Stimulated activated CD4-positive, alpha-beta T cell treated with anti-CD3 and anti-CD28 coated beads, Interleukin-4, amount 100 ng/mL, for 48 hours (primary cell): ENCODE data around the gene C9orf72.

Experiments
- DNase-seq, 2 donors: peaks; one replicate each; pipeline ENCODE4 v3.0.0-alpha.2; 2020; ENCODE audit warnings: low read depth in 2 of 2

C9orf72 gene

DNA sequence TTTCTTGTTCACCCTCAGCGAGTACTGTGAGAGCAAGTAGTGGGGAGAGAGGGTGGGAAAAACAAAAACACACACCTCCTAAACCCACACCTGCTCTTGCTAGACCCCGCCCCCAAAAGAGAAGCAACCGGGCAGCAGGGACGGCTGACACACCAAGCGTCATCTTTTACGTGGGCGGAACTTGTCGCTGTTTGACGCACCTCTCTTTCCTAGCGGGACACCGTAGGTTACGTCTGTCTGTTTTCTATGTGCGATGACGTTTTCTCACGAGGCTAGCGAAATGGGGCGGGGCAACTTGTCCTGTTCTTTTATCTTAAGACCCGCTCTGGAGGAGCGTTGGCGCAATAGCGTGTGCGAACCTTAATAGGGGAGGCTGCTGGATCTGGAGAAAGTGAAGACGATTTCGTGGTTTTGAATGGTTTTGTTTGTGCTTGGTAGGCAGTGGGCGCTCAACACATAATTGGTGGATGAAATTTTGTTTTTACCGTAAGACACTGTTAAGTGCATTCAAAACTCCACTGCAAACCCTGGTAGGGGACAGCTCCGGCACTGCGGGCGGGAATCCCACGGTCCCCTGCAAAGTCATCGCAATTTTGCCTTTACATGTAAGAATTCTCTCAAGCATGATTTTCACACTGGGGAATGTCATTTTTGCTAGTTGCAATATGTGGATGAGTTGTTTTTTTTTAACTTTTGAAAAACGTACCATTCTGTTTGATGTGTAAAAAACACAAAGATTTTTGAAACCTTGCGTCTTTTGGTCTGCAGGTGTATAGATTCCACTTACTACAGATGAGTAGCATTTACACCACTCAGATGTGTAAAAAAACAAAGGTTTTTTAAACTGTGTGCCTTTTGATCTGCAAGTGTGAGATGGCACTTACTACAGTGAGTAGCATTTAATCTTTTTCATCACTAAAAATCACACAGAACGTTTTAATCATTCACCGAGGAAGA, 631 bp upstream of the C9orf72 start:
- peak; percentile 86 to 93 for DNase-seq

DNA sequence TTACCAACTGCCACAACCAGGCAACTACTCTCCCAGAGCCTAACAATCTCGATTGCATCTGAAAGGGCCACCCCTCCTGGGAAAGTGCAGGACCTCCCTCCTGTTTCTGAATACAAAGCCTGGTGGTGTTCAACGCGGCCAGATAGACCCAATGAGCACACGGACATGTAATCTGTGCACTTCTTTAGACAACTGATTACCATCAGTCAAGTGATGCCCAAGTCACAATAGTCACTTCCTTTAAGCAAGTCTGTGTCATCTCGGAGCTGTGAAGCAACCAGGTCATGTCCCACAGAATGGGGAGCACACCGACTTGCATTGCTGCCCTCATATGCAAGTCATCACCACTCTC, 739 bp downstream of the C9orf72 start:
- DNase-seq, result no peak

DNA sequence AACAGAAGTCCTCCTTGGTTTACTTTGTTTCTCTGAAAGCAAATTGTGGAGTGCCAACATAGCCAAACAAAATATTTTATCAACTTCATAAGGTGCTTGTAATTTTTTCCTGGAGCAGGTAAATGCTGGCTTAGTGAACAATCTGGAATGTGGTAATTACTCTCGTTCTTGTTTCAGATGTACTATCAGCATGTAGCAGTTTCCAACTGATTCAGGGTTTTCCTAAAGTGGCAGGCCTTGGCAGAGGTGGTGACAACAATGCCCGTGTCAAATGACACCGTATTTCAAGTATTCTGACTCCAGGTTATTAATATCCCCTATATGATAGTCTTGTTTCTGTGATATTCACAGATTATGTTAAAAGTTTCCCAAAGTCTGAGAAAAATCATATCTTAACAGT, 1.2 kb downstream of the C9orf72 start:
- no peak for DNase-seq

DNA sequence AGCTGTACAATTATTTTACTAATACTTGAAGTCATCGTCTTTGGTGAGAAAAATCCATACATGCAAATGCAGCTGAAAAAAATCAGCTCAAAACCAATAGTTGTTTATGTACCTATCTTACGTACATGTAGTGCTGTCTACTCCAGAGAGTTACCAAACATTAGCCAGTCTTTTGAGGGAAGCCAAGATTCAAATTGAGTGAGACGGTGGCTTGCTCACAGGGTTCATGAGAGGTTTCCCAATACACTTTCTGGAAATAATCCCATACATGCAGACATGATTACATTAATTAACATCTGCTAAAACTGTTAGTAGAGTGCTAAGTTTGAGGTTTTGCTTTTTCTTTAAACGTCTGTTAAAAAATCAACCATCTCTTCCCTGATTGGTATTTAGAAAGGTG, 2.3 kb downstream of the C9orf72 start:
- no peak for DNase-seq

DNA sequence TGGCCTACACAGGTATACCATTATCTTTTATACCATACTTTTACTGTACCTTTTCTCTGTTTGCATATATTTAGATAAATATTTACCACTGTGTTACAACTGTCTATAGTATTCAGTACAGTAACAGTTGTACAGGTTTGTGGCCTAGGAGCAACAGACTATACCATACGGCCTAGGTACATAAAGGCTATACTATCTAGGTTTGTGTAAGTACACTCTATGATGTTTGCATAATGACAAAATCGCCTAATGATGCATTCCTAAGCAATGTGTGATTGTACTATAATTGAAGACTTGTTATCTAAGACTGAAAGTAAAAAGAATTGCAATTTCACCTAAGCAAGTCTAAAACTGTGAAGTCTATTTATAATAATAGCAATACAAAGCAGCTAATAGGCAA, 3.9 kb downstream of the C9orf72 start:
- no peak for DNase-seq

DNA sequence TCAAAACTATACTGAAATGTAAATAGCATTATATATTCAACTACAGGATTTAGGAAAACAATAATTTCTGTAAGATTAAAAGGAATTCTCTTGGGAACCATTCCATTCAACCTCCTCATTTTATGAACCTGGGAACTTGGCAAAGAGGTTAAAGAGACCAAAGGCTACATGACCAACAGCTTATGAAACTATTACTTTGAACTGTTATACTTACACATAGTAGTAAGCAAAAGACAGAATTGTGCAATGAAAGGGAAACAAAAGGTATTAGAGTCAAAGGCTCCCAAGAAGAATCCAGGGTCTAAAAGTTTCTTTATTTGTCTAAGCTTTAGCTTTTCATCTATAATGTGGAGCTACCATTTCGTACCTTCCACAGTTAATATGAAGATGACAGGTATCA, 7.2 kb downstream of the C9orf72 start:
- DNase-seq, result no peak

DNA sequence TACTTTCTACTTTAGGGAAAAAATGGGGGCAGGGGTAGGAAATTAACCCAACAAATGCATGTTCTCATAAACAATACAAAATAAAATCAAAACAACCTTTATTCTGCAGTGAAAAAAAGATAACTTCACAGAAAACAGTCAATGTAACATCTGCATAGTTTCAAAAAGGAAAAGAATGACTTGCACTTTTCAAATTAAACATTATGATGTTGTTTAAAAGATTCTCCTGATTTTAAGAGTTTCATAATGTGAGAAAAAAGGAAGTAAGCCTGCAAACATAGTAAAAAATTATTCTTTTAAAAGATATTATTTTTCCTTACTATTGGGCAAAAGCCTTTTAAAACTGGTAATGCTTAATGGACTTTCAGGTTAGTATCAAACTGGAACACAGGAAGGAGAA, 7.6 kb downstream of the C9orf72 start:
- DNase-seq, result no peak

DNA sequence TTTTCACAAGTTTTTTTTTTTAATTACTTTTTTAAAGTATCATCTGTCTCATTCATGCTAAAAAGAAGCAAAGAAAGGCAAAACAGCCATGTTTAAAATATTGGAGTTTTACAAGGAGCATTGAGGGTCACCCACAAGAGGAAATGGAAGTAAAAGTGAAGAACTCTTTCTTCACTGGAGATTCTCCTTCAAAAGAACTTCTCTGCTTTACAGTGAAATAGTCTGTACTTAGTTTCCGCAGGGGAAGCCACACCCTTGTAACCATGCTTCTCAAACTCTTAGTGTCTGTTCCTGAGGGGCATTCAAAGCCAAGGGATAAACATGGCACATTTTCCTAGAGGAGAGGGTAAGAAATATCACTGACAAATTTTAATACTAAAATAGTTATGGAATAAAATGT, 8.6 kb downstream of the C9orf72 start:
- no peak for DNase-seq

DNA sequence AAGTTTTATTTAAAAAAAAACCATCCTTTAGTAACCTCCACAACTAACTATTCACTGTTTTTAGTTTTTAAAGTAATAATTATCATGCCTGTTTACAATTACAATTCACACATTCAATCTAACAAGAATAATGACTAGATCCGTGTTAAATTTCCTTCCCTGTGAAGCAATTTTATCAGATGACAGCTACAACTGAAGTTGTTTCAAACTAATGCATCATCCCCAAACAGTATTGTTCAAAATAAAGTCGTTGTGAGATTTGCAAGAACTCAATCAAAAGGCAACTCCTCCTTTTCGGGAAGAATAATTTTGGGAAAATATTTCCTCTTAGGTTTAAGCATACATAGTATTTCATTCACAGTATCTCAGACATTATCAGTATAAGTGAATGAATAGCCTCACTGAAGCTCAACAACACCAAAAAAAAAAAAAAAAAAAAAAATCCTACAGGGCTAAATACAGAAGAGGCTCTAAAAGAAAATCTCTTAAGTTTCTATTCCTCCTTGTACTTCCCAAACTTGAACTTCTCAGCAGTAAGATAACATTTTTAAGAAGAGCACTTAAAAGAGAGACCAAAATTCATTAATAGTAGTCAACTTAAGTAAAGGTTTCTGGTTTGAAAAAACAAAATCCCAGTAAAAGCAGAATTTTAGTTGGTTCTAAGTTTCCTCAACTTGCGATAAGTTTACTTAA, 9.4 kb downstream of the C9orf72 start:
- no peak for DNase-seq

DNA sequence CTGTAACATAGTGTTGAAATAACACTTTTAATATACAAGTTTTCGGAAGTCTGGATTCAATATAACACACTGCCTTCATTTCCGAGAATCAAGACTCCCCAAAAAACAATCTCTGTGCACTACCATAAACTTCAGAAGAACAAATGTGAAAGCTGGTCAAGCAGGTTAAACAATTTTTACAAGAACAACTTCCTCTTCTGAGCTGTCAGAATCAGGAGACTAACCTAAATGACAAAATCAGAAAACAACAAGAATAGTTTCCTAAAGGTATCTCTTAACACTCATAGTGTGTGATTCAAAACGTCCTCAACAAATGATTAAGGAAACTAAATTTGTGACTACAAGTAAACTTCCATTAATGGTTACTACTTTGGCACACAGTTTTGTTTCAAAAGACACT, 11.6 kb downstream of the C9orf72 start:
- DNase-seq, result no peak

DNA sequence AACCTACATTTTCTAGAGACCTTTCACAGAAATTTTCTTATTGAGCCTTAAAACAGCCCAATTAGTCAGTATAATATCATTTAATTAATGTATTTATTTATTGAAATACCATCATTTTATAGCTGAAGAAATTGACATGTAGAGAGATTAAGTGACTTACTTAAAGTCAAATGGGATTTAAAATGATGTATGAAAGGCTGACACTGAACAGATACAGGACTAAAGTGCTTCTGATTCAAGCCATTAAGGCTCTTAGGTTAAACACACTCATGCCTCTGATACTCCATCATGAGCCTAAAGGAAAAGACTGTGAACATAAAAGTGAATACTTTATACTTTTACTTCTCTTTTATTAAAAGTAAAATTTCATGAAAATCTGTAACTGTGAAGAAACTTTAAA, 12.8 kb downstream of the C9orf72 start:
- DNase-seq, result no peak

DNA sequence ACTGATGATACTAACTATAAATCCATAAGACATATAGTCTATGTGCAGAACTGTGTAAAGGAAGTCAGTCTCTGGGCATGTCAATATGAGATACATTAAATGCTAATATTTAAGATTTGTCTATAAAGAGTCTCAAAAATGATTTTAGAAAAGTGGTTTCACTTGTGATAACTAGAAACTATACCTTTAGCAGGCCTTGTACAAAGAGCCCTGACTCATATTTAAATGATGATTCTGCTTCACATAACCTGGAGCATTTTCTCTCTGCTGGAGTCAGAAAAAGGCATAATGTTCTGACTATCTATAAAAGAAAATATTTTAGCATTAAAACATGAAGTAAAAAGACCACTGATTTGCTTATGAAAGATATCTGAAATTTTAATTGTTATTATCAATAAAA, 15.0 kb downstream of the C9orf72 start:
- DNase-seq, result no peak

DNA sequence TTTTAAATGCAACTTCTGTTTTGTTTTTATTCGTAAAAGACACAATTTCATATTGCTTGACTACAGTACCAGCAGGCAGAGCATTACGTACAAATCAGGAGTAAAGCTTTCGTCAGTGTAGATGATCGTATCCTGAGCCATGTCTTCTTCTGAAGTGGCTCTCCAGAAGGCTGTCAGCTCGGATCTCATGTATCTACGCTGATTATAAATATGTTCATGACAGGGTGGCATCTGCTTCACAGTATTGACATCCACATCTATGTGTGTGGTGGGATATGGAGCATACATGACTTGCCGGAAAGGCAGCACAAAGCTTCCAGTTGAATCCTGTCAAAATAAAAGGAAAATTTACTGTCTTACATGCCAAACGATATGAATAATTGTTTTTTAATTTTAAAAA, 16.8 kb downstream of the C9orf72 start:
- DNase-seq, result no peak

DNA sequence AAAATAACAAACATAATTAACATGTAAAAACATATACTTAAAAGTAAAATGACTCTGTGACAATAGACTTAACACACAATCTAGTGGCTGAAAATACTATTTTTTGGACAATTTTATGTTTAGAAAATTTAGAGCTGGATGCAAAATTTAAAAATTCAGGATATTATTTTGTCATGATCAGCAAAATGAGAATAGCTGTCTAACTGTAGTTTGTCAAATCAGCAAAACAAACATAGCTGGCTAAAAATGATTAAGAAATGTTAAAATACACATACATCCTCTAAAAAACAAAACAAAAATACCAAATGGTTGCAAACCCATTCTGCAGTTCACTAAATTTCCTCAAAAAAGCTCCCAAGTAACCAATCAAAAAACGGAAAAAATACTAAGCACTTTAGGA, 18.6 kb downstream of the C9orf72 start:
- no peak for DNase-seq

DNA sequence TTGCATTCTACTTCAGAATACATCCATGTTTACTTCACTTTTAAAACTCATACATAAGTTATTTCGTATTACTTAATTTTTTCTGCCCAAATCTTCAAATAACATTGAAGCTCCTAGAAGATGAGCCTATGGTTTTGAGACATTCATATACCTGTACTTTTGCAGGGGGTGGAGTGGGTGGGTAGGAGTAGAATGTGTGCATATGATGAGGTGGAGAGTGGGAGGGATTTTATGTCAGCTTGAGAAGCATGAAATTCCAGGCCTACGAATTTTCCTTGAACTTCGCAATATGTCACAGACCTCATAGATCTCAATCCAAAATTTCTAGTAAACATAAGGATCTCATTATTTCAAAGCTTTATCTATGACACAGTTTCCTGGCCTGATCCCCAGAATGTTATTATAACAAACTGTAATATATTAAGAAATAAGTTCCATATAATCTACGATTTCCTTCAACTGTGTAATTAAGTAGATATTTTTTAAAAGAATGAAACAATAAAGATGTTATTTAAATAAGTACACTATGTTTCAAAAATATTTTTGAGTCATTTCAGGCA, 24.0 kb downstream of the C9orf72 start:
- no peak for DNase-seq

DNA sequence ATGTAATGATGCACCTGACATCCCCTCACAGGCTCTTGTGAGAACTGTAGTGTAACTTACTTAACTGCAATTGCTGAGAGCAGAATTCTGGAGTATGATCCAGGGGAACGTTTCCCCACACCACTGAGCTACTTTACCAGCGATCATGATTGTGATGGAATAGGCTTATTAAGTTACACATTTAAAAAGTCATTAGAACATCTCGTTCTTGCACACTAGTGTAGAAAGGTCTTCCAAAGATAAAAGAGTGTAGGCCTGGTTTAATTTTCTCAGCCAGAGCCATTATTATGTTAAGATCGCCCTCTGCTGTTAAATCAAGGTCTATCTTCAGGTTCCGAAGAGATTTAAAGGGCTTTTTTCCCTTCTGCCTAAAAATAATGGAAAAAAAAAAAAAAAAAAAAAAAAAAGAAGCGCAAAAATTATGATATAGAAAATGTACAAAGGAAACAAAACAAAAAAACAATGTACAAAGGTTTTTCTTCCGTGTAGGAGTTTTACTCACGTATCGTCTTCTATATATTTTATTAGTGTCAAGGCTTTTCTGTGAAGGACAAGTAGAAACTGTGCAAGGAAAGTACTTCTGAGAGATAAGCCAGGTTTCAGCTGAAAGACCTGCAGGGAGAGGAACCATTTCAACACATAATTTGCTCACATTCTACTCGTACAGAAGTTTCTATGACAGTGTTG, 25.1 kb downstream of the C9orf72 start:
- DNase-seq, result no peak

DNA sequence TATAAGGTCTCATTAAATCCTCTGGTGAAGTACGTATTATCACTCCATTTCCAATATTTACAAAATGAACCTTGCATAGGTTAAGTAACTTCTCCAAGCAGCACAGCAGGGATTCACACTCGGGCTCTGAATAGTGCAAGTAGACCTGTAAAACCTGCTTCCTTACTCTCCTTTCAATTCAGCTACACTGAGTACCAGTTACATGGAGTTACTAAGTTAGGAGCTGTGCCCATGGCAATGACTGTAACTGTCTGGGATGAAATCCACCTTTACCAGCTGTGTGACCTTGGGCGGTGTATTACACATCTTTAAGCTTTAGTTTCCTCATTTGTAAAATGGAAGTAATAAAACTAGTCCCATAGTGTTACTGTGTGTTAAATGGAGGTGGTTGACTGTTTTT, 27.8 kb downstream of the C9orf72 start:
- DNase-seq, result no peak

DNA sequence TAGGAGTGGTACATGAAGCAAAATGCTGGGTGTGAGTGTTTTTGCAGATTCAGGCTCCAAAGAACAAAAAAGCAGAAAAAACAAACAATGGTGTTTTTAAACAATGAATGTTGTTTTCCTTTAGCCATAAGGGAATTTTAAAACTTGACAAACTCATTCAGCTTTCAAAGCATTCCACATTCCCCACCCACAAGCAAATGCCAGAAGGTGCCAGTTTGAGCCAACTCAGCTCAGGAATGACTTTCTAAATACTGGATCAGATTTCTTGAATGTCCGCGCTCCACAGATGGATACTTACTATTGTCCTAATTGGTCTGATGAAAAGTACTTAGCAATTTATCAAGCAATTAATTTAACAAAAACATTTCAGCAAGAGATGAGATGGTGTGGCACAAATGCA, 30.8 kb downstream of the C9orf72 start:
- no peak for DNase-seq

DNA sequence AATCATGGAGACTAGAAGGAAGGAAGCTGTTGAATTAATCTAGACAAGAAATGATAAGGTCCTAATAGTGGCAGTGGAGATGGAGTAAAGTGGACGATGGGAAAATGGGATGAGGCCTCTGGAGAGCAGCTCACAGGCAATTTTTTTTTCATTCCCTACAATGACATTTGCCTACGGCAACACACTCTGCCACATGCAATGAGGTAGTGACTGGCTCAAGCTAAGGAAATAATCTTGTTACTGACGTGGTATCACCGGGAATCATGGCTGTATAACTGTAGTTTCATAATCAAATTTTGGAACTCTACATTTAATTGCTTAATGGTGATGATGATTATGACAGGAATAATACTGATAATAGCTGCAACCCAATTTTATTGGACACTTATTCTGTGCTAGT, 31.5 kb downstream of the C9orf72 start:
- no peak for DNase-seq

DNA sequence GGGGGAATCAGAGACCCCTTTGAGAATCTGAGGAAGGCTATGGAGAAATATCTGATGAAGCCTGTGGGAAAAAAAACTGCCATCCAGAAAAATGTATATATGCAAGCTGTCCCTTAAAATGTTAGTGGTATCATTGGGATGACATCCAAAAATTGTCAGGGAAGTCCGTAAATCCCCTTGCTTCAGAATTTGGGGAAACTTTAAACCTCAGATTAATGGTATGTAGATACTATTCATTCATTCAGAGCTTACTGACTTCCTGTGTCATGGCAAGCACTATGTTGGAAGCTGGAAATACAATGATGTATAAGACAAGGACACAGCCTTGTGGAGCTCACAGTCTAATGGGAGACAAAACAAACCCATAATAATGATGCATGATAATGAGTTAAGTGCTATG, 32.8 kb downstream of the C9orf72 start:
- no peak for DNase-seq

DNA sequence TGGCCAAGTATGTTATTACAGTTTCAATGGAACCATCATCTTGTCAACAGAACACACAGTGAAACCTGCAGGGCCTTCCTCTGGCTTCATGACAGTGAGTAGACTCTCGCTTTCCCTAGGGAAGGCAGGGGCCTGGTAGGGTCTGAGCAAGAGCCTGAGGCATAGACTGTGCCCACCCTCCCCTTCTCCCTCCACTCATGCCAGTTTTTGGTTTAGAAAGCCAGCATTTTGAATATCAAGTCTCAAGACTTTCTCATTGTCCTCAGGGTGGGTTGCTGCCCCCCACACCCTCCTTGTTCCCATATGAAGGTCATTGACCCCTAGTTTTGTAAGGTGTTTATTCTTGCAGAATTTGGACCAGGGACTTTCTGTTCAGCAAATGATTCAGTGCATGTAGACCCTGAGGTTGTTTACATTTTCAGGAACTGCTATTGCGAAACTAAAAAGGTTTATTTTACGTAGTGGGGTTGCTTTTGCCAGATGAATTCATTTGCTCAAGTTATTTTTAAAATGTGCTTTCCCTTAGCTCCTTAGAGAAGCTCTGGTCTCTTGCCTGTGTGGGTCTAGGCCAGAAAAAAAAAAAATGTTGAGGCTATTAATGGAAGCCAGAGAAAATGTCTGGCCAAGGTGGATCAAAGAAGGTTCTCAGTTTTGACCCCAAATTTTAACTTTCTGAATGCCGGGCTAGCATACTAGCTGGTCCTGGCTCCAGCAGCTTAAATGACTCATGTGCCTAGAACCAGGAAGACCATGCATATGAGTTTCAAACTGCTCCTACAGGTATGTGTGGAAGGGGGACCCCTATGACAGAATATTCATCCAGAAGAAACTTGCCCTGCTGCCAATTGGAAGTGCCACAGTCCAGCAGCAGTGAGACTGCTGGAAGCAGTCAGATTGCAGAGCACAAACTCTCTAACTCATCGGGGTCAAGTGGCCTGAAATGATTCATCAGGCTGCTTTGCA, 33.5 kb downstream of the C9orf72 start:
- no peak for DNase-seq
